Breast epithelium (tissue), 4 donors: Measurements from ENCODE around the gene OTUB2. TPM values are rescaled to one million over a fixed set of nuclear protein-coding genes. Genes with fewer than 3 reads are reported as not detected.
A peak's percentile ranks its signal among the peaks of the same experiment; 100 is the strongest.

Experiments
- DNase-seq, 2 donors: peaks; one replicate each; pipeline ENCODE4 v3.0.0-alpha.2; 2019; ENCODE audit warnings: low spot score in 2 of 2
- H3K27ac ChIP-seq, 2 donors: fragments of 200-600 bp; sonication (generic) in 1 of 2; one replicate each; pipeline ENCODE4 v1.5.1; 2016 to 2019; ENCODE audit warnings: mild to moderate bottlenecking in 1 of 2
- H3K27me3 ChIP-seq, 2 donors: fragments of 200-600 bp; sonication (generic) in 1 of 2; one replicate each; pipeline versions ENCODE4 v1.5.1 to v1.6.0; 2017 to 2019; ENCODE audit warnings: control low read depth in 1 of 2, mild to moderate bottlenecking in 1 of 2
- H3K36me3 ChIP-seq: fragments of 200-600 bp; one replicate; pipeline ENCODE4 v1.5.1; 2019
- H3K4me1 ChIP-seq, 2 donors: fragments of 200-600 bp; sonication (generic); one replicate each; pipeline ENCODE4 v1.5.1; 2016 to 2019; ENCODE audit warnings: control low read depth in 1 of 2
- H3K4me3 ChIP-seq, 3 donors: fragments of 200-600 bp; sonication (generic); 1 replicate in 2 of 3; 2 replicates in 1 of 3; pipeline ENCODE4 v1.5.1; 2016 to 2019; ENCODE audit warnings: mild to moderate bottlenecking in 3 of 3, moderate library complexity in 2 of 3
- H3K9me3 ChIP-seq, 2 donors: fragments of 200-600 bp; sonication (generic) in 1 of 2; one replicate each; pipeline ENCODE4 v1.5.1; 2016 to 2019; ENCODE audit warnings: control low read depth in 1 of 2
- POLR2A ChIP-seq: fragments of 450-650 bp; IDR thresholded peaks from one replicate; pipeline ENCODE4 v1.6.1; 2016; ENCODE audit warnings: antibody characterized with exemption, mild to moderate bottlenecking, moderate library complexity
- POLR2AphosphoS5 ChIP-seq, 3 donors: sonication (generic); formaldehyde crosslinking; IDR thresholded peaks; one replicate each; pipeline ENCODE4 v1.6.1; 2017; ENCODE audit warnings: antibody characterized with exemption in 3 of 3
- intact Hi-C: fragments of 100-400 bp; cut with DNase I; formaldehyde crosslinking; loops from one replicate; pipeline ENCODE4 v1.15.1; 2023; ENCODE audit warnings: low total_unique reads
- total RNA-seq, 3 donors: library from RNA; depleted of rRNA; stranded (reverse); fragments of >200 nt; gene quantifications; one replicate each; pipeline ENCODE4 v1.1.0, GENCODE V29; 2016
- TF ChIP-seq, protein P1 (sequence below), 3 donors: fragments of 450-650 bp; IDR thresholded peaks; one replicate each; pipeline ENCODE4 v1.5.1; 2016 to 2017; ENCODE audit warnings: antibody characterized with exemption in 3 of 3, mild to moderate bottlenecking in 3 of 3, moderate library complexity in 3 of 3

The OTUB2 gene
- total RNA-seq, 3 donors from 2014 or later: 0.64 to 1.6 (median 0.73) TPM

DNA sequence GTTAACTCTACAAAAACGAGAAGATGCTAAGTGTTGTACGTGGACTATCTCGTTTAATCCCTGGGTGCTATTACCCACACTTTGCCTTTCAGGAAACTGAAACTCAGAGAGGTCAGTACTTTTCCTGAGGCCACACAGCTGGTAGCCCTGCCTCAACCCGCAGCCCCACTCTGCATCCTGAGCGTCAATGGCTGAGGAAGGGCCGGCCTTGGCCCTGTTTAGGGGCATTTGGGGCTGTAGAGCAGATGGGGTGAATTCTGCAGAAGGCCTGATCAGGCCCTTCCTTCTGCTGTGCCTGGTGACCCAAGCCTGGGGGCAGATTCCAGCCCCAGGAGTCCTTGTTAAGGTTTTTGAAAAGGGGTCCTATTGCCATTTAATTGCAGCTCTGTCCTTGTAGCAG is 32.8 kb upstream of the OTUB2 start:
- intact Hi-C loops: no loop called here
- Histone ChIP-seq H3K9me3 (no peaks in the 10 kb centered on the region), H3K27ac (no peak overlapping the region), H3K36me3 (no peaks in the 10 kb centered on the region), H3K27me3 (peaks cover 0 to 5% of the 10 kb centered on the region in 2 donors), H3K4me1 (no peaks in the 10 kb centered on the region), H3K4me3 (no peak overlapping the region)
- TF ChIP-seq, protein P1, sequence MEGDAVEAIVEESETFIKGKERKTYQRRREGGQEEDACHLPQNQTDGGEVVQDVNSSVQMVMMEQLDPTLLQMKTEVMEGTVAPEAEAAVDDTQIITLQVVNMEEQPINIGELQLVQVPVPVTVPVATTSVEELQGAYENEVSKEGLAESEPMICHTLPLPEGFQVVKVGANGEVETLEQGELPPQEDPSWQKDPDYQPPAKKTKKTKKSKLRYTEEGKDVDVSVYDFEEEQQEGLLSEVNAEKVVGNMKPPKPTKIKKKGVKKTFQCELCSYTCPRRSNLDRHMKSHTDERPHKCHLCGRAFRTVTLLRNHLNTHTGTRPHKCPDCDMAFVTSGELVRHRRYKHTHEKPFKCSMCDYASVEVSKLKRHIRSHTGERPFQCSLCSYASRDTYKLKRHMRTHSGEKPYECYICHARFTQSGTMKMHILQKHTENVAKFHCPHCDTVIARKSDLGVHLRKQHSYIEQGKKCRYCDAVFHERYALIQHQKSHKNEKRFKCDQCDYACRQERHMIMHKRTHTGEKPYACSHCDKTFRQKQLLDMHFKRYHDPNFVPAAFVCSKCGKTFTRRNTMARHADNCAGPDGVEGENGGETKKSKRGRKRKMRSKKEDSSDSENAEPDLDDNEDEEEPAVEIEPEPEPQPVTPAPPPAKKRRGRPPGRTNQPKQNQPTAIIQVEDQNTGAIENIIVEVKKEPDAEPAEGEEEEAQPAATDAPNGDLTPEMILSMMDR (IDR thresholded peaks at IDR 0.05): no peak
- TF ChIP-seq POLR2A (no peak), POLR2AphosphoS5 (IDR thresholded peaks at IDR 0.05) (no peak)
- DNase-seq: no peak

DNA sequence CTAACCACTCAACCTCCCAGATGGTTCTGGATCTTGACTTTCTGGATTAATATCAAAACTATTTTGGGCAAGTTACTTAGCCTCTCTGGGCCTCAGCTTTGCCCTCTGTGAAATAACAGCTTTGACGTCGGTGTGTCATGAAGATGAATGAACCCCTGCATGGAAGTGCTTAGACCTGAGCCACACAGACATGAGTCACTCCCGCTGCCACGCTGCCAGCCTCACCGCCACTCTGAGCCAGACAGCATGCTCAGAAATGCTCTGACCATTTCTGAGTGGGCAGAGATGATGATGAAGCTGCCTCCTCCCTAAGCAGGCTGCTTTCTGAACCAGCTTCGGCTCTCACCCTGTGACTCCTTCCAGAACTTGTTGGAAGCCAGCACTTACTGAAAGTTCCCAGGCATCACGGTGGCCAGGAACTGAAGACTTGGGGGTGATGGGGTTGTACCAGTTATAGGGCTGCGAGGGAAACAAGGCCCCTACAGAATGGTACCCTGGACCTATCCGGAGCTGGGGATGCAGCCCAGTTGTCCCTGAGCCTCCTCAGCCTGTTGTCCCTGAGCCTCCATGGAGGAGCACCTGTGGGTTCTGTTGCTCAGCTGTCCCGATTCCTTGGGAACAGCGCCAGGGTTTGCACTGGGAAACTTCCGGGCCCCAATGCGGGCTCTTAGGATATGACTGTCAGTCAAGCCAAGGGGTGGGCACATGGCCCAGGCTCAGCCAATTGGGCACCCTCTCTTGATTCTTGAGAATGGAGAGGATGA is 31.0 kb upstream of the OTUB2 start:
- Histone ChIP-seq H3K4me3 (no peak overlapping the region), H3K36me3 (no peaks in the 10 kb centered on the region), H3K27me3 (peaks cover 0 to 5% of the 10 kb centered on the region in 2 donors), H3K4me1 (no peaks in the 10 kb centered on the region), H3K9me3 (no peaks in the 10 kb centered on the region), H3K27ac (peak overlapping the region in 1 of 2 donors; percentile 58)
- DNase-seq: peak in 1 of 2 donors; percentile 34
- TF ChIP-seq POLR2A: no peak
- TF ChIP-seq, protein P1 (IDR thresholded peaks at IDR 0.05): no peak
- no peak for TF ChIP-seq POLR2AphosphoS5 (IDR thresholded peaks at IDR 0.05)
- intact Hi-C loops: no loop called here

DNA sequence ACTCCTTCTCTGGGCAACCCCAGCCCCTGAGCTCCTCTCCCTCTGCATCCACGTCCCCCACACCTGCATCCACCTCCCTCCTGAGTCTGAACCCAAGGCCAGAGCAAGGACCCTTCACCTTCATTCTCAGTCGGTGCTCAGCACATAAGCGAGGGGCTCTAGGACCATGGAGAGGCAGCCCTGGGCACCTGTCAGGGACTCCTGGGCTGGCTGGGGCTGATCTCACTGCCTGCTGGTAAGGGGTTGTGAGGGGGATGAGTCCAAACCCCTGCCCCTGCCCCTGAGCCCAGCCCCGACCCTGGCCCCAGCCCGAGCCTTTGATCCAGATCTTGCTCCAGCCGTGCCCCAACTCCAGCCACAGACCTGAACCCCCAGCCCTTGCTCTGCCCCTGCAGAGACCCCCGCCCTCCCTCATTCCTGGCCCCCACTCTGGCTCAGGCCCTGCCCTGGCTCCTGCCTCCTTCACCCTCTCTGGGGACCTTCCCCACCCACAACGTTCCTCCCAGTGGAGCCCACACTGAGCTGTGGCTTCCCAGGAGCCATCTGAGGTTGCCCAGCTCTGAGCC is 29.9 kb upstream of the OTUB2 start:
- DNase-seq: no peak
- no peaks in the 10 kb centered on the region for H3K9me3 ChIP-seq
- no peaks in the 10 kb centered on the region for H3K4me1 ChIP-seq
- peaks cover 0 to 7% of the 10 kb centered on the region in 2 donors for H3K27me3 ChIP-seq
- intact Hi-C loops: no loop called here
- no peaks in the 10 kb centered on the region for H3K36me3 ChIP-seq
- TF ChIP-seq POLR2A: no peak
- TF ChIP-seq, protein P1 (IDR thresholded peaks at IDR 0.05): no peak
- H3K27ac ChIP-seq: no peak overlapping the region
- H3K4me3 ChIP-seq: no peak overlapping the region

DNA sequence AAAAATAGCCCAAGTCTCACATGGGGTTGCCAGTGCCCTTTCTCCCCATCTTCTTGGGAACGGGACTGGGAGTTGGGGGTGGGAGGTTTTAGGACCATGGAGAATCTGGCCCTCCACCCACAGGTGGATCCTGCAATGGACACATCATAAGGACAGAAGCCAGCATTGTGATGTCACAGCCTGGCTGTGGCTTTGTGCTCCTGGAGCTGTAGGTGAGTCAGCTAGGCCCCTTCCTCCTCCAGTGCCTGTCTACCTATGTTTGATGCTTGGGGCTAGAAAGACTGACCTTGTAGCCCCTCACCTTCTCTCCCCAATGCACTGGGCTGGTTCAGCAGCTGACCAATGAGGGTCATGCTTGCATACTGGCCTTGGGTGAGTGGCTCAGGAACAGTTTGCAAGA is 29.1 kb upstream of the OTUB2 start, which contains the start of gene CCDC197:
Gene CCDC197, plus strand, starts transcription at position 220 of the 400 bp plus-strand sequence. CDS start 831 bp downstream, outside the sequence.
- Histone ChIP-seq H3K27me3 (peaks cover 0 to 10% of the 10 kb centered on the region in 2 donors), H3K9me3 (no peaks in the 10 kb centered on the region), H3K27ac (no peak within 1 kb of the TSS), H3K4me3 (no peak within 1 kb of the TSS), H3K36me3 (no peaks in the 10 kb centered on the region), H3K4me1 (no peaks in the 10 kb centered on the region)
- intact Hi-C loops: no loop called here
- DNase-seq: no peak
- TF ChIP-seq POLR2A (no peak), POLR2AphosphoS5 (IDR thresholded peaks at IDR 0.05) (no peak)

DNA sequence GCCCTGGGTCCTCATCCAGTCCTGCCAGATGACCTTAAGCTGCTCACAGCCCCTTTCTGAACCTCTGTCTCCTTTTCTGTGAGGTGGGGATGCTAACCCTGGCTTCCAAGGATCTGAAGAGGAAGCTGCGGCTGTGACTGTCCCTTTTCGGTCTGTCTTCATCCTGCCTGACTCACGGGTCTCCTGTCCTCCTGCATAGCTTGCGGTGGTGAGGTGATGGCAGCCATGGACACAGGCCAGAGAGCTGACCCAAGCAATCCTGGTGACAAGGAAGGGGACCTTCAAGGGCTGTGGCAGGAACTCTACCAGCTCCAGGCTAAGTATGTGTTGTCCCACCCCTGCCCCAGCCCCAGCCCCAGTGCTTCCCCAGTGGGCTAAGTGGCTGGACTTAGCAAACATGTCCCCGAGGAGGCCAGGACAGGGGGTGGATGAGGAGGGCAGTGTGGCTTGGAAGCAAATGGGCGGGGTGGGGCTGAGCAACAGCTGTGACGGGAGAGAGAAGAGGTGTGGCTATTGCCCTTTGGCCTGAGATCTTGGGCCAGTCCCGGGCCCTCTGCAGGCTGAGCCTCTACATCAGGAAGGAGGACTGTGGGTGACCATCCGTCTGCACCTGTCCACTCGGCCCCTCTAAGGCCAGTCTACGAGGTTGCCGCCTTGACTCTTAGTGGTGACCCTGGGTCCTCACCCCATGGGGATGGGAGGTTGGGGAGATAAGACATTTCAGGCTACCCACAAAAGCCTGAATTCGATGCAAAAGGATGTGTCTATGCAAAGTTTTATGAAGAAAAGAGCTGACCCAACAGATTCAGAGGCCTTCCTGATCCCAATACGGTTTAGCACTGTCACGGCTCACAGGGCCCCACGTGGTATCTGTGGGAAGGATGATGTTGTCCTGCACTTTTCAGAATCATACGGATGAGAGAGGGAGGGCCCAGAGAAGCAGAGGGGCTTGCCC is 27.9 kb upstream of the OTUB2 start:
- no peak for DNase-seq
- Histone ChIP-seq H3K9me3 (no peaks in the 10 kb centered on the region), H3K27ac (no peak overlapping the region), H3K36me3 (no peaks in the 10 kb centered on the region), H3K4me3 (no peak overlapping the region), H3K27me3 (peaks cover 0 to 10% of the 10 kb centered on the region in 2 donors), H3K4me1 (no peaks in the 10 kb centered on the region)
- intact Hi-C loops: no loop called here
- TF ChIP-seq POLR2AphosphoS5 (IDR thresholded peaks at IDR 0.05) (no peak), POLR2A (no peak)
- TF ChIP-seq, protein P1 (IDR thresholded peaks at IDR 0.05): no peak
